Measurements from ENCODE around the gene AKT1S1.

GRCh38 chr19:49926515-49926914 is 49.4 kb upstream of the AKT1S1 start:
- no peak for TF ChIP-seq GATA3 (IDR thresholded peaks at IDR 0.05; ENCODE audit: low read depth, low read length)
- TF ChIP-seq GATA2 (IDR thresholded peaks at IDR 0.05; ENCODE audit: low read depth, low read length): no peak
